ENCODE results near the gene ALK.

GRCh38 chr2:29578084-29578598 is 343.2 kb downstream of the ALK start:
- TF ChIP-seq POLR2A (IDR thresholded peaks at IDR 0.05; ENCODE audit: low read length), result no peak
- TF ChIP-seq CTCF (IDR thresholded peaks at IDR 0.05), result no peak
- TF ChIP-seq MAFK (IDR thresholded peaks at IDR 0.05; ENCODE audit: partially characterized antibody), result no peak
- TF ChIP-seq RCOR1 (IDR thresholded peaks at IDR 0.05; ENCODE audit: low read depth, low read length), result no peak

Measured in A549 (cell line).